SH-SY5Y (cell line): Measurements from ENCODE around the gene LY86.

Experiments used
- GATA2 ChIP-seq: IDR thresholded peaks from 2 replicates; pipeline ENCODE4 v1.6.1; 2011; ENCODE audit warnings: mild to moderate bottlenecking, low read depth, low read length
- GATA3 ChIP-seq: IDR thresholded peaks from 2 replicates; pipeline ENCODE4 v1.6.1; 2011; ENCODE audit warnings: low read depth, mild to moderate bottlenecking, low read length, moderate library complexity

DNA sequence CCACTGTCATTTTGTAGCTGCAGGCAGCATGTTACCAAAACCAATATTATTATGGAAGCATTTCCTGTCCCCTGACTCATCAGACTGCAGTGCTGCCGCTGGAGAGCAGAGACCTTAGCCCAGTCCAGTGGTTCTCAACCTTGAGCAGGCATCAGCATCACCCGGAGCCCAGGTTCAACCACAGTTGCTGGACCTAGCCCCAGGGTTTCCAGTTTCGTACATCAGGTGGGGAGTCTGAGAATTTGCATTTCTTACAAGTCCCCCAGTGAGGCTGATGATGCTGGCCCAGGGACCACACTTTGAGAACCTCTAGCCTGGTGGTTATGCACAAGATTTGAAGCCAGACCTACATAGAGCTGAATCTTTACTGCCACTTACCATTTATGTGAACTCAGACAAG is 47.3 kb downstream of the LY86 start:
- TF ChIP-seq GATA3 (no peak), GATA2 (no peak)
